NCI-H446 (cell line): ENCODE data around the gene ZNRF3.
A peak's percentile ranks its signal among the peaks of the same experiment; 100 is the strongest.
"Not testable (repeated sequence)": the region's sequence is repeated elsewhere in the genome, so short reads cannot be mapped to it uniquely, and the experiment has no call there.

Experiments
- DNase-seq, 2 experiments: peaks; one replicate each; lab custom pipeline; 2025; lab: John Stamatoyannopoulos, UW

The ZNRF3 gene

DNA sequence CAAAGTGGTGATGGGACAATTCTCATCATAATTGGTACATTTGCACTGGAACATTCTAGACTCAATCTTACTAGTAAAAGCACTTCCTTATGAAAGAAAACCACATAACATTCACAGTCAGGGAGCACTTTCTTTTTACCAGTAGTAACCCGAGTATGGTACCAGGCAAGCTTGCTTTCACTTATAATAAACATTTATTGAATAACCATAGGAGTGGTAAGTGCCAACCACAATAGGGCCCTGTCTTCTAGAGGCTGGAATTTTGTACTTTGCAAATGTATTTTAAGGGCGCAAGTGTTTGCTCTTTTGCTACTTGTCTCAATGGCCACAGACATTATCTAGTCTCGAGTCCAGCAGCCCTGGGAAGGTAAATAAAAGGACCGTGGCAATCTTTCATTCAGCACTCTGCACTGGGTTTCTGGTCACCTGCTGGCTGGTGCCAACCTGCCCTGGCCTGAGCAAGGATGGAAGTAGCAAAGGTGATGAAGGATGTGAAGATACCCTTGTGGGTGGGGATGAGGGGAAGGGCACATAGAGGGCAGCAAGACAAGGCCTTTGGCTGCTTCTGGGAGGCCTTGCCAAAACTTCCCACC is 154.1 kb downstream of the ZNRF3 start:
- DNase-seq, result no peak

DNA sequence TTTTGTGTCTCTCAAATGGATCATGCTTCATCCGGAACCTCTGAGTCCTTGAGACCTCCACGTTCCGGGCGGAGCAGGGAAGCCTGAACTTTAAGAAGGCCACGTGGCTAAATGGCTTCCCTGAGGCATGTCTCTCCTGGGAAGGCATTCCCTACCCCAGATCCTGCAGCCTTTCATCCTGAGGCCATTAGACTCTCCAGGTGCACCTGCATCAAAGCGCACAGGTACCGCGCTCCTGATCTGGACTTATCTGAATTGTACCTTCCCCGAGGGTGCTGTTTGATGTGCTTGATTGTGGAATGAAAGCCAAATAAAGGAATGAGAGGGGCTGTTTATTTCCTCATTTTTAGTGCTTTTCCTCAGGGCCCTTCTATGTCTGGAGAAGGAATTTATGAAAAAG is 155.8 kb downstream of the ZNRF3 start:
- no peak for DNase-seq

DNA sequence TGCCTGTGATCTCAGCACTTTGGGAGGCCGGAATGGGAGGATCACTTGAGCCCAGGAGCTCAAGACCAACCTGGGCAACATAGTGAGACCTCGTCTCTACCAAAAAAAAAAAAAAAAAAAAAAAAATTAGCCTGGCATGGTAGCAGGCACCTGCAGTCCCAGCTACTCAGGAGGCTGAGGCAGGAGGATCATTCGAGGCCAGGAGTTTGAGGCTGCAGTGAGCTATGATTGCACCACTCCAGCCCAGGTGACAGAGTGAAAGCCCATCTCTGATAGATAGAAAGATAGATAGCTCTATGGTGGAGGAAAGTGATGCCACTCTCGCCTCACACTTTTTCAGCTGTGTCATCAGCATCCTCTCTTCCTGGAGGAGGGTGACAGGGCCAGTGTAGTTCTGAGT is 156.3 kb downstream of the ZNRF3 start:
- DNase-seq, result not testable (repeated sequence)

DNA sequence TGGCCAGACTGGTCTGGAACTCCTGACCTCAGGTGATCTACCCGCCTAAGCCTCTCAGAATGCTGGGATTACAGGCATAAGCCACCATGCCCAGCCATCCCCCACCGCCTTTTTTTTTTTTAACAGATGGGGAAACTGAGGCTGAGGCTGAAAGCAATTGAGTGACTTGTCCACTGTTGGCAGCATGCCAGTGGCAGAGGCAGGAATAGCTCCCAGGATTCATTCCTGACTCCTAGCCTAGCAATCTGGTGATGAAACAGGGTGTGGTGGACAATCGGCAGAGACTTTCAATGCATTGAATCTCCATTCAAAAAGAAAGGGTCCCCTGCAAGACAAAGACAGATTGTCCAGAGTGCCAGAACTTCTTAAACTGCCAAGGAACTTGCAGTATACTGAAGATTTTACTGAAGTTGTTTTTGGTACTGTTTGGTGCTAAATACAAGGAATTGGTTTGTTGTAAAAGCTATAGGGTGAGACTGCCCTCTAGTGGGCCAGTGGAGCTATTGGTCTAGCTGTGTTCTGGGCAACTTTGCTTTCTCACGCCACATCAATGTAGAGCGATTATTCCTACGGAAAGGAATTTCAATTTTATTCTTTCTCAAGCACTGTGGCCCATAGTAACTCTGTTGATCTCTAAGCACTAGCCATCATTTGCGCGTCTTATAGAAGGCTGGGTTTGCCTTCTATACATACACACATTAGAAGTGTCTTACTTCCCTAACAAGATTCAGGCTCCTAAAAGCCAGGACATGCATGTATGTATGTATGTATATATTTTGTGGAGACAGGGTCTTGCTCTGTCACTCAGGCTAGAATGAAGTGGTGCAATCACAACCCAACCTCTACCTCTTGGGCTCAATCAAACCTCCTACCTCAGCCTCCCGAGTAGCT is 157.3 kb downstream of the ZNRF3 start:
- peak; percentile 74 to 80 for DNase-seq

DNA sequence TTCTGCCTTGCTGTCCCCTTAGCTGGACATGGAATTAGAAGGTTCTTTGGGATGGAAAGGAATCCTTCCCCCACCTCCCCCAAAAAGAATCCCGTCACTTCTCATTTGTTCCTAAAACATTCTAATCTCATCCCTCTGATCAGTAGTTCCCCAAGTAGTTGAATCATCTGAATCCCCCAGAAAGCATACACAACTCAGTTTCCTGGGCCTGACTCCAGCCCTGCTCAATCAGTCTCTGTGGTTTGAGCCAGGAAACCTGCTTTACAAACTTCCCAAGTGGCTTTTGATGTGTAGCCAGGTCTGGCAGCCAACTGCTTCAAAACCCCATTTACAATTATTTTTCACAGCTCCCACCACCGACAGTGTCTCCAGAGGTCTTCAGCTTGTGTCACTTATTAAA is 158.0 kb downstream of the ZNRF3 start:
- DNase-seq, result peak; percentile 60 to 77

DNA sequence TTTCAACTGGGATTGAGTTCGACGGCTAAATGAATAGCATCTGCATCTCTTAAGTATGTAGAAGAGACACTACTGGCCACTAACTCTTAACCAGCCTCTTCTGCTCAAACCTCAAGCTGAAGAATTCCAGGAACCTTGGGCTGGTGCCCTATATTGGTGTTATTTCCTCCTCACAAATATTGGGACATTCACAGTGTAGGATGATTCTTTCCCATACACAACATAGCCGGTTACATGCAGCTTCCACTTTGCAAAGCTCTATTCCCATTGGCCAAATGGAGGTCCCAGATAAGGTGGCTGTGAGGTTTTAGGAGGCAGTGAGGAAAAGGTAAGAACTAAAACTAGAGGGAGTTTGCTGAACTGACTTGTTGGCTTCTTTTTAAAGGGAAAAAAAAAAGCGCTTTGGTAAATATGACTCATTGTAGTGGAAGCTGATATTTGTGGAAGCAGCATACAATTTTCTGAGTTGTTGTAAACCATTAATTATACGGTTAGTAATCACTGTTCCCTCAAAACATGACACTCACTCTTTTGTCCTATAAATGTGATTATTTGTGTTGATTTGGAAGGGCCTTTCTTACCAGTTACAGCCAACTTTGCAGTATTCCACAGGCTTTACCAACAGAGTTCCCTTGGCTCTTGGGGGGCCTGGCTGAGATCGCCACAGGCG is 160.7 kb downstream of the ZNRF3 start:
- DNase-seq, result no peak

DNA sequence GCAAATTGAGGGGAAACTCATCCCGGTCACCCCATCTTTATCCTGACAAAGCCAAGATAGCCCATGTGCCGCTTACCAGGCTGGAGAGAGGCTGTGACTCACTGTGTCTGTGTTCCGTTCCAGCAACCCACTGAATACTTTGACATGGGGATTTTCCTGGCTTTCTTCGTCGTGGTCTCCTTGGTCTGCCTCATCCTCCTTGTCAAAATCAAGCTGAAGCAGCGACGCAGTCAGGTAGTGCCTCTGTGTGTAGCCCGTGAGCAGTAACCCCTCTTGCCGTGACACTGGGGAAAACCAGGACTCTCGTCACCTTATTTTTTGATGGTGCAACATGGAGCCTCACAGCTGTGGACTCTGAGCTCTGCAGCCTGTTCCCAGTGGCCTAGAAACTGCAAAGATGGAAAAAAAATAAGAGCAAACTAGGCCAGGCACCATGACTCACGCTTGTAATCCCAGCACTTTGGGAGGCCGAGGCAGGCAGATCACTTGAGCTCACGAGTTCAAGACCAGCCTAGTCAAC is 161.3 kb downstream of the ZNRF3 start:
- DNase-seq, result no peak

DNA sequence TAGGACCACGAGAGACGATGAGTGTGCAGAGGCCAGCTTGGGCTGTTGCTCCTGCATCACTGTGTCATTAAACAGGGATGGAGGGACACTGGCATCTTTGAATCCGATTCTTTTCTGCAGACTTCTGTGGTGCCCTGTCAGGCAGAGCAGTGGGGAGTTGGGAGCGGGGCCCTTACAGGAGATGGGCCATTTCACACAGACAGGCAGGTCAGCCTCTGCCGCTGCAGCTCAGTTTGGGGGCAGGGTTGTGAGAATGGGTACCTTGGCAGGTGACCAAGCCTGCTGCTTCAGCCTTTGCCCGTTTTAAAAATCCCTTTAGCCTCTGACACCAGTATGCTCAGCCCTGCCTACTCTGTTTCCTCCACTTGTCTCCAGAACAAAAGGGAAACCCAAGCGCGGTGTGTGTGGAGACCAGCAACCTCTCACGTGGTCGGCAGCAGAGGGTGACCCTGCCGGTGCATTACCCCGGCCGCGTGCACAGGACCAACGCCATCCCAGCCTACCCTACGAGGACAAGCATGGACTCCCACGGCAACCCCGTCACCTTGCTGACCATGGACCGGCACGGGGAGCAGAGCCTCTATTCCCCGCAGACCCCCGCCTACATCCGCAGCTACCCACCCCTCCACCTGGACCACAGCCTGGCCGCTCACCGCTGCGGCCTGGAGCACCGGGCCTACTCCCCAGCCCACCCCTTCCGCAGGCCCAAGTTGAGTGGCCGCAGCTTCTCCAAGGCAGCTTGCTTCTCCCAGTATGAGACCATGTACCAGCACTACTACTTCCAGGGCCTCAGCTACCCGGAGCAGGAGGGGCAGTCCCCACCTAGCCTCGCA is 165.7 kb downstream of the ZNRF3 start:
- no peak for DNase-seq

DNA sequence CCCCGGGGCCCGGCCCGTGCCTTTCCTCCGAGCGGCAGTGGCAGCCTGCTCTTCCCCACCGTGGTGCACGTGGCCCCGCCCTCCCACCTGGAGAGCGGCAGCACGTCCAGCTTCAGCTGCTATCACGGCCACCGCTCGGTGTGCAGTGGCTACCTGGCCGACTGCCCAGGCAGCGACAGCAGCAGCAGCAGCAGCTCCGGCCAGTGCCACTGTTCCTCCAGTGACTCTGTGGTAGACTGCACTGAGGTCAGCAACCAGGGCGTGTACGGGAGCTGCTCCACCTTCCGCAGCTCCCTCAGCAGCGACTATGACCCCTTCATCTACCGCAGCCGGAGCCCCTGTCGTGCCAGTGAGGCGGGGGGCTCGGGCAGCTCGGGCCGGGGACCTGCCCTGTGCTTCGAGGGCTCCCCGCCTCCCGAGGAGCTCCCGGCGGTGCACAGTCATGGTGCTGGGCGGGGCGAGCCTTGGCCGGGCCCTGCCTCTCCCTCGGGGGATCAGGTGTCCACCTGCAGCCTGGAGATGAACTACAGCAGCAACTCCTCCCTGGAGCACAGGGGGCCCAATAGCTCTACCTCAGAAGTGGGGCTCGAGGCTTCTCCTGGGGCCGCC is 166.4 kb downstream of the ZNRF3 start:
- DNase-seq, result no peak

DNA sequence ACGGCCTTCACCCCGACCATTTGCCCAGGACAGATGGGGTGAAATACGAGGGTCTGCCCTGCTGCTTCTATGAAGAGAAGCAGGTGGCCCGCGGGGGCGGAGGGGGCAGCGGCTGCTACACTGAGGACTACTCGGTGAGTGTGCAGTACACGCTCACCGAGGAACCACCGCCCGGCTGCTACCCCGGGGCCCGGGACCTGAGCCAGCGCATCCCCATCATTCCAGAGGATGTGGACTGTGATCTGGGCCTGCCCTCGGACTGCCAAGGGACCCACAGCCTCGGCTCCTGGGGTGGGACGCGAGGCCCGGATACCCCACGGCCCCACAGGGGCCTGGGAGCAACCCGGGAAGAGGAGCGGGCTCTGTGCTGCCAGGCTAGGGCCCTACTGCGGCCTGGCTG is 167.1 kb downstream of the ZNRF3 start:
- DNase-seq, result no peak

DNA sequence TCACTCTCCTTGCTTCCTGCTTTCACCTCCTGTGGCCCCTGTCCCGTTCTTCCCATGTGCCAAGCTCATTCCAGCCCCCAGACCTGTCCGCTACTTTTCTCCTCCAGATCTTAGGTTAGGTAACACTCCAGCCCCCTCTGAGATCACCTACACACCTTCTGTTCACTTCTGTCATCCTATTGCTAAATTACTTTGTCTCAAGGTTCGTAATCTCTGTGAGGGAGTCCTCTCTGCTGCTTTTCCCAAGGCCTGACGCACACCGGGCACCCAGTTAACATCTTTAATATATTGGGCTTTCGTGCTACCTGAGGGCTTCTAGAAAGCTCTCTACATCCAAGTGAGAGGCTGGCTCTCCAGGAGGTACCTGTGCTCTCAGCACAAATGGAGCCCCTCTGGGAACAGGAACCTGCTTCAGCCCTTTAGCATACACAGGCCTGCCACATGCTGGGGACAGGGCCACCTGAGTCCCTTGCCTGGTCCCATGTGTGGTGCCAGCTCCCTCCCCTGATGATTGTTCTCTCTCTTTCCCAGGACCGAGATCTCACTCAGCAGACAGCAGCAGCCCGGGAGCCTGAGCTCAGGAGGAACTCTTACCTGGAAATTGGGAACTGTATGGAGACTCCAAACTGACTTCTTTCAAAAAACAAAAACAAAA is 169.8 kb downstream of the ZNRF3 start:
- no peak for DNase-seq

DNA sequence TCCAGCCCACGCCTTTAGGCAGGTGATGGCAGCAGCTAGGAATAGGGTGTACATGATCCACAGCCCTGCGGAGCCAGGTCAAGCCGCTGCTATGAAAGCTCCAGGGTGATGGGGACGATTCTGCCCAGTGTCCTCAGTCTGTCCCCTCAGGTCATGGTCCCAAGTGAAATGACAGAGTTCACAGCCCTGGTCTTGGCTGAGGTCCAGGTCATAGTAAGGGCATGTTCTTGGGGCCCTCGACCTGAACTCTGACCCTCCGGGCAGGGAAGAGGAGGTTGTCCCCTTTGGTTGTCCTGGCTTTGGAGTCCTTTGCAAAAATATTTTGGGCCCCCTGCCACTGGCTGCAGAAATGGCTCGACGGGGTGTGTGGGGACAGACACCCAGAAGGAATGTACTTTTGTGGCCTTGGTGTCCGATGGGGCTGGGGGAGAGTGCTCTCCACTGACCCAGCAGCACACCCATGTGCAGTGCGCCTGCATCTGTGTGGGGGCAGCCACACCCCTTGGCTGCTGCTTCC is 170.9 kb downstream of the ZNRF3 start:
- DNase-seq, result no peak

DNA sequence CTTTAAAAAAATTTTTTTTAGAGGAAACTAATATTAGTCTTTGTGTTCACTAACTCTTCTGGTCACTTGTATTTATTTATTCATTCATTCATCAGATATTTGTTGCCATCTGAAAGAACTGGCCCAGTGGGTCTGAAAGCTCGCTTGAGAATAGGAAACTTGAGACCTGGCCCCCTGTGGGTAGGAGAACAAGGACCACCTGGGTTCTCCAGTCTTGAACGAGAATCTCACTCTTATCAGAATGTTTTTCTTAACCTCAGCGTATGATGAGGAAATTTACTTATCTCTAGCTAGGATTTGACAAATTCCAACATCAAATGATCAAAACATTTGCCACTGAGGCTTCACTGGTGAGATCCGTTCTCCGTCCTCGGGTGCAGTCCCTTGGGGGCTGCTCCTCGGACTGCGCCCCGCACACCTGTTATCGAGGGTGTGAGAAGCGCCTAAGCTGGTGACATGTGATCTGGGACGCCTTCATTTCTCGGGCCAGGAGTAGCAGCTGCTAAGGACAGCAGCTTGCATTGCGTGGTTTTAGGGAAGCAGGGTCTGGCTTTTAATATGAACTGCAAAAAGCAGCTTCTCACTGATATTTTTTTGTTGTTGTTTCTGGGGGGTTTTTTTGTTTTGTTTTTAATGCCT is 171.9 kb downstream of the ZNRF3 start:
- no peak for DNase-seq

DNA sequence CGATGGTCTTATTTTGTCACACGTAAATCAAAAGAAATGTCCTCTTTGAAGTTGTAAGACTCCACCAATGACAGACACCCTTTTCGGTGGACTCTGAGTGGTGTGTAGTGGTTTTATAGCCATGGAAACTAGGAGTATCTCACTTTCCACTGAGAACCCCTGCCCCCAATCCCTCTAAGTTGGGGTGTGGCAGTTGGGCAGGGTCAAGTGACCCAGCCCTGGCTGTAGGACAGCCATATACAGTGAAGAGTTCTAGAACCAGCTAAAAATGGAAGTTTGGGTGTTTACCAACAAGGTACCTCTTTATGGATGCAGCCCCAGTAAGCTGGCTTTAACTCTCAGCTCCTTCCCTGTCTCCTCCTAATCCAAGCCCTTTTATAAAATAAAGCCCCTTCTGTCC is 173.1 kb downstream of the ZNRF3 start:
- no peak for DNase-seq

DNA sequence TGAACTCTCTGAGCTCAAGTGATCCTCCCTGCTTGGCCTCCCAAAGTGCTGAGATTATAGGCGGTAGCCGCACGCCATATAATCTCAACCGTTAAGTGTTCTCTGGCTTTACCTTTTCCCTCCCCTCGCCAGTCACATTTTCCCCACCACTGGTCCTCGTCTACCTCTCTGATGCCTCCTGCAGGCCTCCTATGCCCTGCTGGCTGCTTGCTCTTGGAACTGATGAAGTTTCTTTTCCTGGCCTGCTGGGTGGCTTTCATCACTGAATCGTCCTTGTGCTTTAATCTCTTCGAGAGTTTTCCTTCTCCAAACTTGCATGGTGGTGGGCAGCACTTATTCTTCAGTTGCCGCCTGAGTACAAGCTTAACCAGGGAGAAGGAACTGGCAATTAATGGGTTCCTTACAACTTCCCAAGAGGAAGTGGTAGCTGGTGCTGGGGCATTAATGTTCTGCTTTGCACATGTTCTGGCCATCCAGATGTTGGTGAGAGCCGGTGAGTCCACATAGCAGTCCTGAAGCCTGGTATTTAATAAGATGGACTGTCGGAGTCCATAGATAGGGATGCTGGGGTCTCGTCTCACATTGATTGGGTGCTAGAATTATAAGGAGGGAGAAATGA is 177.0 kb downstream of the ZNRF3 start:
- DNase-seq, result no peak

DNA sequence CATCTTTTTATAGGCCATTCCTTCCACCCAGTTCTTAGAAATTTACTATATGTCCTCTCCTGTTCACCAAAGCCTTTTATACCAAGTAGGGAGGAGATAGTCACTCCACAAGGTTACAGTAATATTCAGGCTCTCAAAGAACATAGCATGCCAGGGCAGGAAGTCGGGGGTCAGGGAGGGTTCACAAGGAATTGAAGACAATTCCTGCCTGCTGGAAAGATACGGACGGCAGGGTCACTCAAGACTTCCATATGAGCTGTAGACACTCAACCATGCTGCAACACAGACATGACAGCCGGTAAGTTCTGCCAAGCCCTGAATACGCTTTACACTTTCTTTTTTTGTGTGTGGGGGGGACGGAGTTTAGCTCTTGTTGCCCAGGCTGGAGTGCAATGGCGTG is 177.6 kb downstream of the ZNRF3 start:
- no peak for DNase-seq

DNA sequence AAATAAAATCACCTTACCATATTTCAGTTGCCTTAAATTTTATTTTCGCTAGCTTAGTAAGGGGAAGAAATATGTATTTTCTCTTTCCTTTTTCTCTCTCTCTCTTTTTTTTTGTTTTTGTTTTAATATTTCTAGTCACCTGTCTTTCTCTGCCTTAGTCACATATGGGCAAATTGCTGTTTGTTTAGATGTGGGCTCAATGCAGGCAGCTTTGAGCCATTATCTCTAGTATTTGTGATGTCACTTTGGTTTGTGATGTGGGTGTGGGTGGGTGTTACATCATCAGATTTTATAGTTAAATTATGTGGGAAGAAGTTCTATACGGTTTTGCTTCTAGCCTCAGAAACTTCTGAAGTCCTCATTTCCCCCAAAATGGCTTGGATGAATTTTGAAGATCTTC is 178.4 kb downstream of the ZNRF3 start, which contains the start of gene C22orf31:
TSS of gene C22orf31 (minus strand) at position 59 of the 400 bp plus-strand sequence. CDS start at position 20, 39 bp downstream.
- no peak for DNase-seq

DNA sequence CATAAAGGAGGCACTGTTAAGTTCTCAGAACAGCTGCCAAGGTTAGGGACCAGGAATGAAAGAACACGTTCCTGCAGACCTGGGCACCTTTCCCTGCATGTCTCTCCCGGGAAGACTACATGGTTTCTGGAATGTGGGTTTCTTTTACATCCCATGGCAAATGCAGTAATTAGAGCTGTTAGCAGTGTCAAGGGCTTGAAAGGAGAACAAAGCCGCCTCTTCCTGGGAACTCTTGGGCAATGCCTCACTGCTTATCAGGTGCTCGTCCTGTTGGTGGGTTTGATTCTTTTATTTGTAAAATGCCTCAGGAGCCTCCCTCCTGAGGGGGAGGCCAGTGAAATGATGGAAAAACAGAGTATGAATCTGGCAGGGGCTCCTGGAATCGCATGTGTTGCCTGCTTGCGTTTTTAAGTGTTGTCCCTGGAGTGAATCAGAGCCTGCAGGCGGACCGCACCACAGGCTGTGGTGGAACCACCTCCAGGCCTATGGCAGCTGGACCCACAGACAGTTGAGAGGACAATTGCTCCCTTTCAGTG is 179.0 kb downstream of the ZNRF3 start:
- DNase-seq, result no peak

DNA sequence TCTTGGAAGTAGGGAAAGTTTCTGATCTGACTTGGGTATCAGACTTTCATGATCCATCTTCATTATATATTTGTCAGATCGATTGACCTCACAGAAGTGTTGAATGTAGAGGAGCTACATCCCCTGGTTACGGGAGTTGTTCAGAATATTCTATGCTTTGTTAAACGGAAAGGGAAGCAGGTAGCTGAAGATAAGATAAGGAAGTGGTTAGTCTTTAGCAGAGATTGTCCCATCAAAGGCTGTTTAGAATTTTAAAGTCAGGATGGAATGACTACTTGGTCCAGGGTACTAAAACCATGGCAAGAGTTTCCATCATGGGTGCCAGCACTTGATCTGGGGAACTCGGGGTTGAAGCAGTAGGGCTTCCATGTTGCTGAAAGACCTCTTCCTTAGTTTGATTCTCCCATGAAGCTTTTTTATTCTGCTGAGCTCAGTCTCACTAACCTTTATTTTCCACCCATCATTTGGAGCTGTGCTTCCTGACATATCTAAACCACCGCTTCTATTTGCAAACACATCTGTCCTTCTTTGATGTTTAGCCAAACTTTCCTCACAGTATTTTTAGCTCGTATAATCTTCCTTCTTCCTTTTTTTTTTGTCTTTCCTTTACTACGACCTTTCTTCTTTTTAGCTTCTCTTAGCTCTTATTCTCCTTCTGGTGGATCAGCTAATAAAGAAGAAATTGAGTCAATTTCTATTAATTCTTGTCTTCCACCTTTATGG is 182.3 kb downstream of the ZNRF3 start:
- no peak for DNase-seq
